Testis (tissue), 3 donors: ENCODE data around the gene NCKAP5. TPM values are rescaled to one million over a fixed set of nuclear protein-coding genes. Genes with fewer than 3 reads are reported as not detected.

Experiments used
- DNase-seq: peaks from one replicate; pipeline ENCODE4 v3.0.0-alpha.2; 2019
- H3K27ac ChIP-seq, 2 donors: fragments of 200-600 bp; sonication (generic); one replicate each; pipeline ENCODE4 v1.5.1; 2019
- H3K27me3 ChIP-seq: fragments of 200-600 bp; sonication (generic); one replicate; pipeline ENCODE4 v1.5.1; 2019
- H3K36me3 ChIP-seq: fragments of 200-600 bp; sonication (generic); one replicate; pipeline ENCODE4 v1.5.1; 2017; ENCODE audit warnings: low read depth; ENCODE audit errors: missing control alignments
- H3K4me1 ChIP-seq: fragments of 200-600 bp; sonication (generic); one replicate; pipeline ENCODE4 v1.5.1; 2019
- H3K4me3 ChIP-seq, 2 donors: fragments of 200-600 bp; sonication (generic); one replicate each; pipeline ENCODE4 v1.5.1; 2017 to 2019
- H3K9me3 ChIP-seq: fragments of 200-600 bp; sonication (generic); one replicate; pipeline ENCODE4 v1.5.1; 2017
- CTCF ChIP-seq, 3 experiments: fragments of 450-650 bp in 2 of 3; fragments of 200-600 bp in 1 of 3; sonication (generic) in 1 of 3; IDR thresholded peaks; one replicate each; pipeline ENCODE4 v1.5.1; 2016 to 2019; ENCODE audit warnings: antibody characterized with exemption in 3 of 3, mild to moderate bottlenecking in 2 of 3, moderate library complexity in 1 of 3
- POLR2A ChIP-seq: fragments of 450-650 bp; IDR thresholded peaks from one replicate; pipeline ENCODE4 v1.6.1; 2017; ENCODE audit warnings: antibody characterized with exemption, mild to moderate bottlenecking, moderate library complexity
- WGBS, 2 donors: methylation state at CpG; one replicate each; pipeline ENCODE4 v1.1.5; 2018; 5-methylcytosine and 5-hydroxymethylcytosine counted together
- intact Hi-C: fragments of 100-400 bp; cut with DNase I; formaldehyde crosslinking; loops from one replicate; pipeline ENCODE4 v1.15.1; 2023; ENCODE audit warnings: low total_unique reads
- polyA plus RNA-seq: library from polyadenylated mRNA; stranded (reverse); fragments of 350-450 nt; fragmentation: Illumina TruSeq; extraction: RNeasy Lipid Tissue Mini Kit (QIAGEN cat#74804); gene quantifications from one replicate; pipeline ENCODE4 v1.2.3, GENCODE V29; 2014; ENCODE audit warnings: low read depth, low replicate concordance; ENCODE audit not compliant: insufficient read depth
- total RNA-seq, 2 donors: library from RNA; depleted of rRNA; stranded (reverse); fragments of >200 nt; gene quantifications; one replicate each; pipeline ENCODE4 v1.2.3, GENCODE V29; 2016

NCKAP5 gene
- total and polyA plus RNA-seq, 3 donors from 2014 or later: 3.0 to 7.6 (median 6.3) TPM

- no peak overlapping the region for H3K4me3 ChIP-seq
- no peaks in the 10 kb centered on the region for H3K27me3 ChIP-seq
- H3K36me3 ChIP-seq: no peaks in the 10 kb centered on the region
- intact Hi-C loops: no loop called here
- H3K4me1 ChIP-seq: no peaks in the 10 kb centered on the region
- TF ChIP-seq CTCF (IDR thresholded peaks at IDR 0.05) (no peak), POLR2A (no peak)
- H3K27ac ChIP-seq: no peak overlapping the region
- 77% methylated on average over 1 of the region's 1 CpG for whole genome bisulfite sequencing, 2 donors
- no peaks in the 10 kb centered on the region for H3K9me3 ChIP-seq
- DNase-seq: no peak
These were observed 115.2 kb downstream of the NCKAP5 start for GRCh38 chr2:133453032-133453431.

GRCh38 chr2:133452583-133452982, 115.7 kb downstream of the NCKAP5 start:
- intact Hi-C loops: no loop called here
- 98 to 100% methylated on average over 2 of the region's 2 CpGs for whole genome bisulfite sequencing, 2 donors
- Histone ChIP-seq H3K27ac (no peak overlapping the region), H3K4me3 (no peak overlapping the region), H3K27me3 (no peaks in the 10 kb centered on the region), H3K9me3 (no peaks in the 10 kb centered on the region), H3K36me3 (no peaks in the 10 kb centered on the region), H3K4me1 (no peaks in the 10 kb centered on the region)
- TF ChIP-seq POLR2A (no peak), CTCF (IDR thresholded peaks at IDR 0.05) (no peak)
- DNase-seq: no peak

- Histone ChIP-seq H3K27me3 (no peaks in the 10 kb centered on the region), H3K4me1 (no peaks in the 10 kb centered on the region), H3K9me3 (no peaks in the 10 kb centered on the region), H3K36me3 (no peaks in the 10 kb centered on the region), H3K27ac (no peak overlapping the region), H3K4me3 (no peak overlapping the region)
- no peak for DNase-seq
- intact Hi-C loops: no loop called here
- no peak for TF ChIP-seq POLR2A
- no peak for TF ChIP-seq CTCF (IDR thresholded peaks at IDR 0.05)
These were observed 116.1 kb downstream of the NCKAP5 start for GRCh38 chr2:133452146-133452545.

GRCh38 chr2:133448195-133448594, 120.1 kb downstream of the NCKAP5 start:
- no peaks in the 10 kb centered on the region for H3K36me3 ChIP-seq
- no peak overlapping the region for H3K27ac ChIP-seq
- H3K4me3 ChIP-seq: no peak overlapping the region
- no peaks in the 10 kb centered on the region for H3K4me1 ChIP-seq
- no peak for DNase-seq
- no peaks in the 10 kb centered on the region for H3K9me3 ChIP-seq
- intact Hi-C loops: no loop called here
- no peaks in the 10 kb centered on the region for H3K27me3 ChIP-seq
- 90 to 95% methylated on average over 5 of the region's 5 CpGs for WGBS, 2 donors
- TF ChIP-seq POLR2A (no peak), CTCF (IDR thresholded peaks at IDR 0.05) (no peak)

GRCh38 chr2:133447303-133447702, 121.0 kb downstream of the NCKAP5 start:
- 93 to 94% methylated on average over 5 of the region's 5 CpGs for WGBS, 2 donors
- no peaks in the 10 kb centered on the region for H3K27me3 ChIP-seq
- H3K27ac ChIP-seq: no peak overlapping the region
- TF ChIP-seq POLR2A (no peak), CTCF (IDR thresholded peaks at IDR 0.05) (no peak)
- no peaks in the 10 kb centered on the region for H3K4me1 ChIP-seq
- intact Hi-C loops: no loop called here
- no peaks in the 10 kb centered on the region for H3K36me3 ChIP-seq
- H3K4me3 ChIP-seq: no peak overlapping the region
- H3K9me3 ChIP-seq: no peaks in the 10 kb centered on the region
- no peak for DNase-seq
